ENCODE results near the gene LIM2. TPM values are rescaled to one million over a fixed set of nuclear protein-coding genes. Genes with fewer than 3 reads are reported as not detected.

Gene LIM2
- total RNA-seq, 1 donor from 2014 or later = not detected

- no peak overlapping the region for H3K4me3 ChIP-seq
- H3K36me3 ChIP-seq = no peaks in the 10 kb centered on the region
- ATAC-seq = no peak
- TF ChIP-seq, protein P1, sequence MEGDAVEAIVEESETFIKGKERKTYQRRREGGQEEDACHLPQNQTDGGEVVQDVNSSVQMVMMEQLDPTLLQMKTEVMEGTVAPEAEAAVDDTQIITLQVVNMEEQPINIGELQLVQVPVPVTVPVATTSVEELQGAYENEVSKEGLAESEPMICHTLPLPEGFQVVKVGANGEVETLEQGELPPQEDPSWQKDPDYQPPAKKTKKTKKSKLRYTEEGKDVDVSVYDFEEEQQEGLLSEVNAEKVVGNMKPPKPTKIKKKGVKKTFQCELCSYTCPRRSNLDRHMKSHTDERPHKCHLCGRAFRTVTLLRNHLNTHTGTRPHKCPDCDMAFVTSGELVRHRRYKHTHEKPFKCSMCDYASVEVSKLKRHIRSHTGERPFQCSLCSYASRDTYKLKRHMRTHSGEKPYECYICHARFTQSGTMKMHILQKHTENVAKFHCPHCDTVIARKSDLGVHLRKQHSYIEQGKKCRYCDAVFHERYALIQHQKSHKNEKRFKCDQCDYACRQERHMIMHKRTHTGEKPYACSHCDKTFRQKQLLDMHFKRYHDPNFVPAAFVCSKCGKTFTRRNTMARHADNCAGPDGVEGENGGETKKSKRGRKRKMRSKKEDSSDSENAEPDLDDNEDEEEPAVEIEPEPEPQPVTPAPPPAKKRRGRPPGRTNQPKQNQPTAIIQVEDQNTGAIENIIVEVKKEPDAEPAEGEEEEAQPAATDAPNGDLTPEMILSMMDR (IDR thresholded peaks at IDR 0.05) = no peak
- no peak overlapping the region for H3K27ac ChIP-seq
- H3K4me1 ChIP-seq = peaks cover 35% of the 10 kb centered on the region
- intact Hi-C loops (cut with DNase I) = no loop called here
- no peak for DNase-seq
- no peaks in the 10 kb centered on the region for H3K9me3 ChIP-seq
- H3K27me3 ChIP-seq (ENCODE audit: low read depth) = no peaks in the 10 kb centered on the region
Observed at GRCh38 chr19:51361239-51361638, 26.5 kb downstream of the LIM2 start.

GRCh38 chr19:51359294-51359693 is 28.5 kb downstream of the LIM2 start:
- intact Hi-C loops (cut with DNase I) = no loop called here

DNA sequence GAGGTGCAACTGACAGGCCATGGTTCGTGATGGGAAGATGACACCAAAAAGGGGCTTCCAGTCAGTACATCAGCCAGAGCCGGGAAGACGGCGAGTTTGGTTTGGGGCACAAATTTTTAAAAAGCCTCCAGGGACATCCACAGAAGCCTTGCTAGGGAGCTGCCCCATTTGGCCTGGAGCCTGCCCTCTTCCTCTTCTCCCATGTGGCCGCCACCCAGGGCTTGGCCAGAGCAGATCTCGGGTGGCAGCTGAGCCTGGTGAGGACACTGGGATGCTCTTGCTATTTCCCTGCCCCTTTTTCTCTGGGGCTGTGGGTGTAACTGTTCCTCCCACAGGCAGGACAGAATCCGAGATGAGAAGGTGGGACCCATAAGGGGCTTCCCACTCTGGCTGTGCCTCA is 29.8 kb downstream of the LIM2 start:
- TF ChIP-seq, protein P1 (IDR thresholded peaks at IDR 0.05) = no peak
- H3K27ac ChIP-seq = no peak overlapping the region
- H3K27me3 ChIP-seq (ENCODE audit: low read depth) = no peaks in the 10 kb centered on the region
- H3K4me3 ChIP-seq = no peak overlapping the region
- H3K36me3 ChIP-seq = peaks cover under 1% of the 10 kb centered on the region
- no peaks in the 10 kb centered on the region for H3K9me3 ChIP-seq
- DNase-seq (no peak), ATAC-seq (no peak)
- peaks cover 8% of the 10 kb centered on the region for H3K4me1 ChIP-seq
- intact Hi-C loops (cut with DNase I) = no loop called here

More at GRCh38 chr19:51359294-51359693, 28.5 kb downstream of the LIM2 start:
- TF ChIP-seq, protein P1 (IDR thresholded peaks at IDR 0.05) = no peak
- Histone ChIP-seq H3K4me1 (peaks cover 19% of the 10 kb centered on the region), H3K27ac (no peak overlapping the region), H3K4me3 (no peak overlapping the region), H3K27me3 (ENCODE audit: low read depth) (no peaks in the 10 kb centered on the region), H3K36me3 (no peaks in the 10 kb centered on the region), H3K9me3 (no peaks in the 10 kb centered on the region)
- ATAC-seq = no peak
- no peak for DNase-seq

DNA sequence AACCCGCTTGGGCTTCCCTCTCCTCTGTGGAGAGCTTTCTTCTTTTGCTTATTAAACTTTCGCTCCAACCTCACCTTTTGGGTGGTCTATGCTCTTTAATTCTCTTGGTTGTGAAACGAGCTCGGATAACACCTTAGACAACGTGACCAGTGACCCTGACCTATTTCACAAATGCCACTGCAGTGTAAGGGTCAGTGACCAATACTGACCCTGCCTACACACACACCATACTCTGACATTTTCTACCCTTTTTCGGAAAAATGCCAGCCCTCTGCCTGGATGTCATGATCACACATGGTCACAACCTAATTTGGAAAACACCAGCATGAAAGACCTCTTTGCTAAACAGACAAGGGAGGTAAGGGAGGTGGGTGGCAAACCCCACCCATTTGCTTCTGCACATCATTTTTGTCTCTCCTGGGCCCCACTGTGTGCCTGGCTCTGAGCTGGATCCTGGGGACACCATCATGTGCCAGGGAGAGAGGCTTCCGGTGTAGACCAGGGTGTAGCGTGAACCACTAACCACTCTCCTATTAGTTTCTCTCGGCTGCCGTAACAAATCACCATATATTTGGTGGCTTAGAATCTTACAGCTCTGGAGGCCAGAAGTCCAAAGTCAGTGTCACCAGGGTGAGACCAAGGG is 31.5 kb downstream of the LIM2 start:
- no peak for ATAC-seq
- H3K27ac ChIP-seq = no peak overlapping the region
- TF ChIP-seq, protein P1 (IDR thresholded peaks at IDR 0.05) = no peak
- DNase-seq = no peak
- no peaks in the 10 kb centered on the region for H3K9me3 ChIP-seq
- no peaks in the 10 kb centered on the region for H3K27me3 ChIP-seq (ENCODE audit: low read depth)
- intact Hi-C loops (cut with DNase I) = no loop called here
- H3K4me3 ChIP-seq = no peak overlapping the region
- peaks cover 16% of the 10 kb centered on the region for H3K36me3 ChIP-seq
- no peaks in the 10 kb centered on the region for H3K4me1 ChIP-seq

GRCh38 chr19:51354742-51355148 is 33.0 kb downstream of the LIM2 start:
- DNase-seq = no peak
- Histone ChIP-seq H3K9me3 (no peaks in the 10 kb centered on the region), H3K36me3 (peaks cover 32% of the 10 kb centered on the region), H3K4me3 (no peak overlapping the region), H3K27ac (no peak overlapping the region), H3K27me3 (ENCODE audit: low read depth) (no peaks in the 10 kb centered on the region), H3K4me1 (no peaks in the 10 kb centered on the region)
- TF ChIP-seq, protein P1 (IDR thresholded peaks at IDR 0.05) = no peak
- intact Hi-C loops (cut with DNase I) = no loop called here
- ATAC-seq = no peak

Measured in lower lobe of right lung (tissue), 2 donors.